ENCODE measurements around the gene TRIM27.
"Not testable (repeated sequence)": the region's sequence is repeated elsewhere in the genome, so short reads cannot be mapped to it uniquely, and the experiment has no call there.

Gene TRIM27

GRCh38 chr6:28897369-28897745 is 26.4 kb downstream of the TRIM27 start:
- DNase-seq (ENCODE audit: insufficient read length, low spot score) = no peak

GRCh38 chr6:28896505-28897368 is 27.0 kb downstream of the TRIM27 start:
- FAIRE-seq = peak; percentile 85
- no peak for DNase-seq (ENCODE audit: insufficient read length, low spot score)

More at GRCh38 chr6:28897369-28897745, 26.4 kb downstream of the TRIM27 start:
- no peak for FAIRE-seq

DNA sequence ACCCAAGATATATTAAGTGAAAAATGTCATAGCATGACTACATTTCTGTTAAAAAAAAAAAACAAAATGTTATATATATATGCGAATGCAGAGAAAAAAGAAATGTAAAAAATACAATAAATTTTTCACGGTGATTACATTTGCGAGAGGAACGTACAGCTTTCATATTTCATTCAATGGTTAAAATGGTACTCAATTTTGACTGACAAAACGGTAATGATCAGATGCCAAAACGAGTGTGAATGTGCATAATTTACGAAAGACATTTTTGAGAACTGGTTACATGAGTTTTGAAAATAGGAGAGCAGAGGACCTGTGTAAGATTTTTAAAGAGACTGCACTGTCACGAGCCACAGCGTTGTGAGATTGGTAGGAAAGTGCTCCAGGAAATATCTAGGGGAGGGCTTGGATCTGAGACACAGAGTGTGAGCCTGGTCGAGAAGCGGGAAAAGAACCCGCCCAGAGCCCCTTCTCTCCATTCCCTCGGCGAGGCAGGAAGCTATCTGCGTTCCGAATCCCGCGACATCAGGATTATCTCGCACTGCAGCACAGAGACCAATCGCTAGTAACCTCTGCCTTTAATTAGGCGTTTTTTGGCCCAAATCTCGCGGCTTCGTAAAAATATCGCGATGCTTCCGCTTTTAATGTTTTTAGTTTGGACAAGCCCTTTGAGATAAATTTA is 28.5 kb downstream of the TRIM27 start:
- FAIRE-seq (peak; percentile 97), DNase-seq (ENCODE audit: insufficient read length, low spot score) (peak; percentile 72)

DNA sequence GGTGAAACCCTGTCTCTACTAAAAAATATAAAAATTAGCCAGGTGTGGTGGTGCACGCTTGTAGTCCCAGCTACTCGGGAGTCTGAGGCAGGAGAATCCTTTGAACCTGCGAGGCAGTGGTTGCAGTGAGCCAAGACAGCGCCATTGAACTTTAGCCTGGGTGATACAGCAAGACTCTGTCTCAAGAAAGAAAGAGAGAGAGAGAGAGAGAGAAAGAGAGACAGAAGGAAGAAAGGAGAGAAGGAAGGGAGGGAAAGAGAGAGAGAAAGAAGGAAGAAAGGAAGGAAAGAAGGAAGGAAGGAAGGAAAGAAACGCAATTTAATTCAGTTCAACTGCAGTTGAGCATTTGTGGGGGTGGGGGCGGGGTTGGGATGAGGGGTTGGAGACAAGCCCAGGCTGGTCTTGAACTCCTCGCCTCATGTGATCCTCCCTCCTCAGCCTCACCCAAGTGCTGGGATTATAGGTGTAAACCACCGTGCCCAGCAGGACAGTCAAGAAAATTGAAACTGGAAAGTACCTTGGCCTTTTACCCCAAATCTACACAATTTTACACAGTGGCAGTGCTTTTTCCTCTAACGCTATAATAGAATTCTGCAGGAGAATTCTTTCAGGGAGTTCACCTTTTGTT is 30.5 kb downstream of the TRIM27 start:
- DNase-seq (ENCODE audit: insufficient read length, low spot score) (no peak), FAIRE-seq (no peak)

- DNase-seq (ENCODE audit: insufficient read length, low spot score) (no peak), FAIRE-seq (no peak)
Measured at GRCh38 chr6:28892525-28892924, 31.3 kb downstream of the TRIM27 start.

- FAIRE-seq = no peak
- no peak for DNase-seq (ENCODE audit: insufficient read length, low spot score)
Measured at GRCh38 chr6:28887796-28888496, 35.8 kb downstream of the TRIM27 start.

GRCh38 chr6:28886079-28886439 is 37.7 kb downstream of the TRIM27 start:
- no peak for DNase-seq (ENCODE audit: insufficient read length, low spot score)
- no peak for FAIRE-seq

DNA sequence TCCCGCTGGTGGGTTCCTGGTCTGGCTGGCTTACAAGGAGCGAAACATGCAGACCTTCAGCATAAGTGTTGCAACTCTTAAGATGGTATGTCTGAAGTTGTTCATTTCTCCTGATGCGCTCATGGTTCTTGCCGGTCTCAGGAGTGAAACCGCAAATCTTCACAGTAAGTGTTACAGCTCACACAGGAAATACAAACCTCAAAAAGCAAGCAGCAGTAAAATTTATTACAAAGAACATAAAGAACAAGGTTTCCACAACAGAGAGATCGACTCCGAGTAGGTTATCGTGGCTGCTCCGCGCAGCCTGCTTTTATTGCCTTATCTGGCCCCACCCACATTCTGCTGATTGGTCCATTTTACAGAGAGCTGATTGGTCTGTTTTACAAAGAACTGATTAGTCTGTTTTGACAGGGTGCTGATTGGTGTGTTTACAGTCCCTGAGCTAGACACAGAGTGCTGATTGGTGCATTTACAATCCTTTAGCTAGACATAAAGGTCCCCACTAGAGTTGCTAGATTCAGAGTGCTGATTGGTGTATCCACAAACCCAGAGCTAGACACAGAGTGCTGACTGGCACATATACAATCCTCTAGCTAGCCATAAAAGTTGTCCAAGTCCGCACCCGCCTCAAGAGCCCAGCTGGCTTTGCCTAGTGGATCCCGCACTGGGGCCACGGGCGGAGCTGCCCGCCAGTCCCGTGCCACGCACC is 39.2 kb downstream of the TRIM27 start:
- DNase-seq (ENCODE audit: insufficient read length, low spot score) (no peak), FAIRE-seq (peak; percentile 59)

DNA sequence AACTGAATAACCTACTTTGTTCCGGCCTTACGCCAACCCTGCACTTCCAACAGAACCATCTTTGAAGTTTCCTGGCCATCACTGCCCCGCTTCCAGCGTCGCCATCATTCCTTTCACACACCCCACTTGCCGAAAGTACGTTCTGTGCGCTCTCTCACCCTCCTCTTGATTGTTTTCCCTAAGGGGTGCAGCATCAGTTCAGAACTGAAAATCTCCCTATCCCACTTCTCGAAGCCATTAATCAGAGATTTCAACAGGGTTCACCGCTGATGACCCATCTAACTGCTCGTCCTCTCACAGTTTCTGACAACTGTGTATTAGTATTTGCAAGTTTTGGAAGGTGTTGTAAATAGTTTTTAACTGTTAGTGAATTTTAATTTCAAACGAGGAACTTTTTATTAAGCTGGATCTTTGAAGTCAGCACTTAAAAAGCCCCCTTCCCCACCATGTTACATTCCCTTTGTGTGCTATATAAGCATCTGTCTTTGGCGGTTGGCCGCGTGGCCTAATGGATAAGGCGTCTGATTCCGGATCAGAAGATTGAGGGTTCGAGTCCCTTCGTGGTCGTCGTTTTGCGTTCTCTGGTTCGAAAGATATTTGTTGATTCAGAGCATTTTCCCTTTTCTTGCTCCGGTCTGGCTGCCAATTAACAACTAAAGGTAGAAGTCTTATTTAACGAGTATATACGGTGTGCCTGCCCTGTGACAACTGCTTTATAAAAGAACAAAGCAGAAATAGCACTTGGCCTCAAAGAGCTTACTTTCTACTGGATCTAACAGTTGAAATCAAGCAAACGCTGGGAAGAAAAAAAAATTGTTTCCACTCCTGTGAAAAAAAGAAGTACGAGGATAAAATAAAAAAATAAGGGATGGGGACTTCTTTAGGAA is 42.6 kb downstream of the TRIM27 start:
- no peak for DNase-seq (ENCODE audit: insufficient read length, low spot score)
- peak; percentile 79 for FAIRE-seq

DNA sequence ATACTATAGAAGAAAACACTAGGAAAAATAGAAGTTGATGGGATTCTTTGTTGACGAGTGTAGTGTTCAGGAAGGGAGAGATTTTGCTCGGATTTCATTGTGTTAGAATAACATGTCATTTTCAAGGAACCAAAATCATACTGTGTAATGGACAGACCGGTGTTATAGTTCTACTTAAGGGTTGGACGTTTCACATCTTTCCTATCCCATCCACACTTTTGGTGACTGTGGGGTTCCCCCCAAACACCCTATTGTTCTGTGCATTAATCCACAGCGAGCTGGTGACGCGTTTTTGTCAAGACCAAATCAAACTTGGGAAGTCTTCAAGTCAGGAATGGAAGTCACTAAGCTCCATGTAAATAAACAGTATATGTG is 43.3 kb downstream of the TRIM27 start:
- FAIRE-seq = no peak
- no peak for DNase-seq (ENCODE audit: insufficient read length, low spot score)

GRCh38 chr6:28876710-28877109 is 47.1 kb downstream of the TRIM27 start:
- FAIRE-seq = no peak
- DNase-seq (ENCODE audit: insufficient read length, low spot score) = no peak

- FAIRE-seq (no peak), DNase-seq (ENCODE audit: insufficient read length, low spot score) (no peak)
Measured at GRCh38 chr6:28875191-28875747, 48.5 kb downstream of the TRIM27 start.

- not testable (repeated sequence) for DNase-seq (ENCODE audit: insufficient read length, low spot score); FAIRE-seq
Measured at GRCh38 chr6:28872157-28872817, 51.5 kb downstream of the TRIM27 start.

GRCh38 chr6:28871335-28872156 is 52.2 kb downstream of the TRIM27 start:
- FAIRE-seq (no peak), DNase-seq (ENCODE audit: insufficient read length, low spot score) (no peak)

GRCh38 chr6:28868873-28869272 is 54.9 kb downstream of the TRIM27 start:
- FAIRE-seq (no peak), DNase-seq (ENCODE audit: insufficient read length, low spot score) (no peak)

- FAIRE-seq (no peak), DNase-seq (ENCODE audit: insufficient read length, low spot score) (no peak)
Measured at GRCh38 chr6:28867086-28867409, 56.7 kb downstream of the TRIM27 start.

GRCh38 chr6:28866205-28867085 is 57.3 kb downstream of the TRIM27 start:
- not testable (repeated sequence) for DNase-seq (ENCODE audit: insufficient read length, low spot score)
- peak; percentile 8 for FAIRE-seq

Measured in GM19239 (cell line).